ENCODE results near the gene FAM53B.

Gene FAM53B

GRCh38 chr10:124674768-124675222, 69.4 kb downstream of the FAM53B start:
- Histone ChIP-seq H3K9me3 (ENCODE audit: control insufficient read depth, insufficient read depth, low read depth, low read length) (no peaks in the 10 kb centered on the region), H3K4me3 (ENCODE audit: low read depth, low read length) (no peak overlapping the region), H3K36me3 (ENCODE audit: control insufficient read depth in 2 of 2, insufficient read depth in 1 of 2, low read length in 2 of 2) (peaks cover 0 to 10% of the 10 kb centered on the region in 2 experiments; a peak in 1 of 3 replicates), H3K4me1 (ENCODE audit: control insufficient read depth, insufficient read depth, low read length) (no peaks in the 10 kb centered on the region), H3K27ac (ENCODE audit: extremely low read depth, low read depth, low read length) (no peak overlapping the region)
- POLR2A ChIA-PET = no interaction called here
- TF ChIP-seq ZNF629 (tag by site-specific recombination; IDR thresholded peaks at IDR 0.05) = no peak
- TF ChIP-seq ZNF221 (tag by site-specific recombination; IDR thresholded peaks at IDR 0.05; ENCODE audit: borderline replicate concordance) = no peak
- TF ChIP-seq KLF8 (tag by site-specific recombination; IDR thresholded peaks at IDR 0.05) = no peak
- TF ChIP-seq ZNF514 (tag by site-specific recombination; IDR thresholded peaks at IDR 0.05) = no peak
- TF ChIP-seq GFI1B (tag by site-specific recombination; IDR thresholded peaks at IDR 0.05) = no peak
- no peak for TF ChIP-seq MEIS1 (CRISPR knock-in tag; IDR thresholded peaks at IDR 0.05; ENCODE audit: borderline replicate concordance)
- TF ChIP-seq, protein P1, sequence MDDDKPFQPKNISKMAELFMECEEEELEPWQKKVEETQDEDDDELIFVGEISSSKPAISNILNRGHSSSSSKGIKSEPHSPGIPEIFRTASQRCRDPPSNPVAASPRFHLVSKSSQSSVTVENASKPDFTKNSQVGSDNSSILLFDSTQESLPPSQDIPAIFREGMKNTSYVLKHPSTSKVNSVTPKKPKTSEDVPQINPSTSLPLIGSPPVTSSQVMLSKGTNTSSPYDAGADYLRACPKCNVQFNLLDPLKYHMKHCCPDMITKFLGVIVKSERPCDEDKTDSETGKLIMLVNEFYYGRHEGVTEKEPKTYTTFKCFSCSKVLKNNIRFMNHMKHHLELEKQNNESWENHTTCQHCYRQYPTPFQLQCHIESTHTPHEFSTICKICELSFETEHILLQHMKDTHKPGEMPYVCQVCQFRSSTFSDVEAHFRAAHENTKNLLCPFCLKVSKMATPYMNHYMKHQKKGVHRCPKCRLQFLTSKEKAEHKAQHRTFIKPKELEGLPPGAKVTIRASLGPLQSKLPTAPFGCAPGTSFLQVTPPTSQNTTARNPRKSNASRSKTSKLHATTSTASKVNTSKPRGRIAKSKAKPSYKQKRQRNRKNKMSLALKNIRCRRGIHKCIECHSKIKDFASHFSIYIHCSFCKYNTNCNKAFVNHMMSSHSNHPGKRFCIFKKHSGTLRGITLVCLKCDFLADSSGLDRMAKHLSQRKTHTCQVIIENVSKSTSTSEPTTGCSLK (tag by site-specific recombination; IDR thresholded peaks at IDR 0.05) = no peak
- no peak for TF ChIP-seq ZNF843 (tag by site-specific recombination; IDR thresholded peaks at IDR 0.05)
- no peak for TF ChIP-seq ZNF639 (tag by site-specific recombination; IDR thresholded peaks at IDR 0.05)
- TF ChIP-seq ZNF239 (tag by site-specific recombination; IDR thresholded peaks at IDR 0.05) = no peak
- no peak for TF ChIP-seq ZNF354C (tag by site-specific recombination; IDR thresholded peaks at IDR 0.05; ENCODE audit: borderline replicate concordance, low read depth)
- CTCF ChIA-PET = interaction anchor here (0.9 kb wide), 1 partner anchor 23 kb away, joined by 3 read pairs; no protein-coding TSS in a partner anchor

GRCh38 chr10:124672181-124672638, 72.0 kb downstream of the FAM53B start:
- ChIA-PET POLR2A (interaction anchor here (0.5 kb wide), 1 partner anchor 225 kb away, joined by 4 read pairs; no protein-coding TSS in a partner anchor), CTCF (interaction anchor here (0.6 to 1.6 kb wide), 4 partner anchors 10 to 328 kb away, joined by 3 to 6 read pairs (median 3); no protein-coding TSS in a partner anchor)
- Histone ChIP-seq H3K27ac (ENCODE audit: extremely low read depth, low read depth, low read length) (no peak overlapping the region), H3K4me1 (ENCODE audit: control insufficient read depth, insufficient read depth, low read length) (no peaks in the 10 kb centered on the region), H3K36me3 (ENCODE audit: control insufficient read depth in 2 of 2, insufficient read depth in 1 of 2, low read length in 2 of 2) (peaks cover 0 to 11% of the 10 kb centered on the region in 2 experiments; a peak in 1 of 3 replicates), H3K4me3 (ENCODE audit: low read depth, low read length) (no peak overlapping the region), H3K9me3 (ENCODE audit: control insufficient read depth, insufficient read depth, low read depth, low read length) (no peaks in the 10 kb centered on the region)
- TF ChIP-seq ZNF513 (tag by site-specific recombination; IDR thresholded peaks at IDR 0.05) (no peak), ZNF24 (tag by site-specific recombination; IDR thresholded peaks at IDR 0.05) (no peak), ZBTB8A (tag by site-specific recombination; IDR thresholded peaks at IDR 0.05) (no peak), IKZF3 (tag by site-specific recombination; IDR thresholded peaks at IDR 0.05) (peak; percentile 36; the same call in 1 of the 2 replicates), SP3 (tag by site-specific recombination; IDR thresholded peaks at IDR 0.05) (no peak)

DNA sequence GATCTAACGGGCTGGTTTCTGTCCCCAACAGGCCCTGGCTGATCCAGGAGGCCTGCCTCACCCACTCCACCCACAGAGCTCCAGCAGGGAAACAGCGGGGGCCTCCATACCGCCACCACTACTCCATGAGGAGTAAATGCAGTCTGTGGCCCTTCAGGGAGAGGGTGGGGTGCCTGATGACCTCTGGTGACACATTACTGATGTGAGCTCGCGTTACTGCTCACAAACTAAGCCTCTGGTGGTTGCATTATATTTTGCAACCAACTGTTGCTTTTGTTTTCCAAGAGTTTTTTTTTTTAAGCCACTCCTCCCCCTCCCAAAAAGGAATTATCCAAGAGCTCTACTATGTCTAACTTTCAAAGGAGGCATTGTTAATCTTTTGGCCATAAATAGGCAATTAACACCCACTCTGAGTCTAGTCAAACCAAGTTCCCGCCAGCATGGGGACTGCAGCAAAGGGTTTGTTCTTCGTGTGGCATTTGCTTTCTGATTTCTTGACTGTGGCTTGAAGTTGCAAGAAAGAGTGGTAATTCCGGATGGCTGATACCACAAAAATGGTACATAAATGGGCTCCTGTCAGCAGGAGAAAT, 72.6 kb downstream of the FAM53B start:
- H3K27ac ChIP-seq (ENCODE audit: extremely low read depth, low read depth, low read length) = no peak overlapping the region
- peaks cover 0 to 11% of the 10 kb centered on the region in 2 experiments; a peak in 1 of 3 replicates for H3K36me3 ChIP-seq (ENCODE audit: control insufficient read depth in 2 of 2, insufficient read depth in 1 of 2, low read length in 2 of 2)
- H3K4me1 ChIP-seq (ENCODE audit: control insufficient read depth, insufficient read depth, low read length) = no peaks in the 10 kb centered on the region
- H3K4me3 ChIP-seq (ENCODE audit: low read depth, low read length) = no peak overlapping the region
- H3K9me3 ChIP-seq (ENCODE audit: control insufficient read depth, insufficient read depth, low read depth, low read length) = no peaks in the 10 kb centered on the region
- ChIA-PET CTCF (interaction anchor here (0.6 to 1.6 kb wide), 7 partner anchors 10 to 329 kb away, joined by 3 to 6 read pairs (median 3); no protein-coding TSS in a partner anchor), POLR2A (interaction anchor here (0.5 kb wide), 1 partner anchor 226 kb away, joined by 4 read pairs; no protein-coding TSS in a partner anchor)
- TF ChIP-seq ZNF341 (tag by site-specific recombination; IDR thresholded peaks at IDR 0.05; ENCODE audit: low read depth) (peak; percentile 78), ZFHX2 (tag by site-specific recombination; conservative IDR thresholded peaks at IDR 0.05) (peak; percentile 95), ZNF747 (tag by site-specific recombination; IDR thresholded peaks at IDR 0.05) (no peak), KLF1 (tag by site-specific recombination; IDR thresholded peaks at IDR 0.05) (peak; percentile 83), EGR2 (tag by site-specific recombination; IDR thresholded peaks at IDR 0.05; ENCODE audit: low read depth) (peak; percentile 92), SP7 (tag by site-specific recombination; IDR thresholded peaks at IDR 0.05) (0 out of 2 replicates have a peak, but pooled peaks have one; percentile 48), SCRT2 (tag by site-specific recombination; IDR thresholded peaks at IDR 0.05) (peak; percentile 95)
- TF ChIP-seq, protein P2, sequence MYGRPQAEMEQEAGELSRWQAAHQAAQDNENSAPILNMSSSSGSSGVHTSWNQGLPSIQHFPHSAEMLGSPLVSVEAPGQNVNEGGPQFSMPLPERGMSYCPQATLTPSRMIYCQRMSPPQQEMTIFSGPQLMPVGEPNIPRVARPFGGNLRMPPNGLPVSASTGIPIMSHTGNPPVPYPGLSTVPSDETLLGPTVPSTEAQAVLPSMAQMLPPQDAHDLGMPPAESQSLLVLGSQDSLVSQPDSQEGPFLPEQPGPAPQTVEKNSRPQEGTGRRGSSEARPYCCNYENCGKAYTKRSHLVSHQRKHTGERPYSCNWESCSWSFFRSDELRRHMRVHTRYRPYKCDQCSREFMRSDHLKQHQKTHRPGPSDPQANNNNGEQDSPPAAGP (tag by site-specific recombination; IDR thresholded peaks at IDR 0.05) = peak; percentile 93
